Cardiac fibroblast (primary cell): ENCODE results near the gene ASCL2.

Experiments
- DNase-seq, 2 donors: peaks; one replicate each; pipeline versions ENCODE4 v3.0.0 to v3.0.0-alpha.2; 2010; ENCODE audit warnings: low read depth in 2 of 2
- H3K4me3 ChIP-seq, 2 donors: replicated peaks in 1 of 2; 1 replicate in 1 of 2; 2 replicates in 1 of 2; pipeline ENCODE4 v1.5.1; 2011; ENCODE audit warnings: low read depth in 2 of 2, low read length in 2 of 2, mild to moderate bottlenecking in 2 of 2, moderate library complexity in 1 of 2
- TF ChIP-seq, protein P1 (sequence below): IDR thresholded peaks from one replicate; pipeline ENCODE4 v1.5.1; 2011; ENCODE audit warnings: low read depth, mild to moderate bottlenecking, low read length, inconsistent platforms

The ASCL2 gene, protein sequence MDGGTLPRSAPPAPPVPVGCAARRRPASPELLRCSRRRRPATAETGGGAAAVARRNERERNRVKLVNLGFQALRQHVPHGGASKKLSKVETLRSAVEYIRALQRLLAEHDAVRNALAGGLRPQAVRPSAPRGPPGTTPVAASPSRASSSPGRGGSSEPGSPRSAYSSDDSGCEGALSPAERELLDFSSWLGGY

DNA sequence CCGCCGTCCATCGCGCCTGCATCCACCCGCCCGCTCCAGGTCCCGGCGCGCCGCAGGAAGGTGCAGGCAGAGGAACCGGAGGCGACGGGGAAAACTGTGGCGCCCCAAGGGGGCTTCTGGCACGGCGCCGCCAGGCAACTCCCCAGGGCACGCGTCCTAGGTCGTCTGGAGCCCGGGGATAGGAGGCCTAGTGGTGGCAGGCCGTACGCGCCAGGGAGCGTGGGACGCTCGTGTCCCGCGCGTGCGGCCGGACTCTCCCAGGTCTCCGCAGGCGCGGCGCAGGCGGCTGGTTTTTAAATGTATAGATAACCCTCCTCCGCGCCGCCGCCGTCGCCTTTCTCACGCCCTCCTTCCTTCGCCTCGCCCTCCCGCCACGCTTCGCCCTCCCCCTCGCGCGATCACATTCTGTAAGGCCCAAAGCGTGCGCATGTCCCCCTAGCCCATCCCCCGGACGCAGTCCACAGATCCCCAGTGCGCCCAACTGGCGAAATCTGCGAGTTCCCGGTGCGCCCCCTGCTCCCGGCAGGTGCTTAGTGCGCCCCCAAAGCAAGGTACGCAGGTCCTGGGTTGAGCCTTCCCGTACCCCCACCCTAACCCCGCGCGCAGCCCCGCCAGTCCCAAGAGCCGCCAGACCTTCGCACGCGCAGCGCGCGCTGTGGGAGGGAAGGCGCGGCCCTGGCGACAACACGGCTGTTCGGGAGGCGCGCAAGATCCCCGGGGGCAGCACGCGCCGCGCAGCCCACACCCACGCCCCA, at the start of gene ASCL2:
Gene ASCL2, minus strand, starts transcription at position 267 of the 755 bp plus-strand sequence. Its CDS starts 256 bp downstream, at position 11.
- peak in 1 of 2 donors; percentile 11 for DNase-seq
- H3K4me3 ChIP-seq = no peak within 1 kb of the TSS
- TF ChIP-seq, protein P1, sequence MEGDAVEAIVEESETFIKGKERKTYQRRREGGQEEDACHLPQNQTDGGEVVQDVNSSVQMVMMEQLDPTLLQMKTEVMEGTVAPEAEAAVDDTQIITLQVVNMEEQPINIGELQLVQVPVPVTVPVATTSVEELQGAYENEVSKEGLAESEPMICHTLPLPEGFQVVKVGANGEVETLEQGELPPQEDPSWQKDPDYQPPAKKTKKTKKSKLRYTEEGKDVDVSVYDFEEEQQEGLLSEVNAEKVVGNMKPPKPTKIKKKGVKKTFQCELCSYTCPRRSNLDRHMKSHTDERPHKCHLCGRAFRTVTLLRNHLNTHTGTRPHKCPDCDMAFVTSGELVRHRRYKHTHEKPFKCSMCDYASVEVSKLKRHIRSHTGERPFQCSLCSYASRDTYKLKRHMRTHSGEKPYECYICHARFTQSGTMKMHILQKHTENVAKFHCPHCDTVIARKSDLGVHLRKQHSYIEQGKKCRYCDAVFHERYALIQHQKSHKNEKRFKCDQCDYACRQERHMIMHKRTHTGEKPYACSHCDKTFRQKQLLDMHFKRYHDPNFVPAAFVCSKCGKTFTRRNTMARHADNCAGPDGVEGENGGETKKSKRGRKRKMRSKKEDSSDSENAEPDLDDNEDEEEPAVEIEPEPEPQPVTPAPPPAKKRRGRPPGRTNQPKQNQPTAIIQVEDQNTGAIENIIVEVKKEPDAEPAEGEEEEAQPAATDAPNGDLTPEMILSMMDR = no peak

DNA sequence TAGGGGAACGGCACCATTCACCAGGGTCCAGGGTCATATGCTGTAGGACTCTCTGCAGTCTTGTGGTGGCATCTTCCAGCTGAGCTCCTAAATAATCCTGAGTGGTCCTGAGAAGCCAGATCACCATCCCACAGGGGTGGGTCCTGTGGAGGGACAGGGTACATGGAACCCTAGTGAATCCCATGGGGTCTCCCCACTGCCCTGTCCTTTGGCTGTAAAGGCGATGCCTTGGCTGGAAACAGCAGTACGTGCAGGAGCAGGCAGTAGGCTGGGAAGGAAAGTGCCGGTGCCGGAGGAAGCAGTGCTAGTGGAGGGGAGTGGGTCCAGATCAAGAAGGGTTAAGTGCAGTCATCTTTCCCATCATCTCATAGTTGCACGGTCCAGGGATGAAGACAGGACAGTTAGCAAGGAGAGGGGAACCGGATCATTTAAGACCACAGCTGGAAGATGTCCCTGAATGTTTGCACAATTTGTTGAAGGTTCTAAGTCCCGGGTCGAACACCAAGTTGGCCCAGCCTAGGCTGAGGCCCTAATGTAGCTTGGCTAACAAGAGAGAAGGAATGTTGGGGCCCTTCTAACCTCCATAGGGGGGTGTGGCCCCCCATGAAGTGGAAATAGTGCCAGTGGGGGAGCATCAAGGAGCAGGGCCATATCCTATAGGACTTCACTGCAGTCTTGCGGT, 49.5 kb upstream of the ASCL2 start:
- H3K4me3 ChIP-seq = no peak overlapping the region
- TF ChIP-seq, protein P1 = no peak
- DNase-seq = no peak

DNA sequence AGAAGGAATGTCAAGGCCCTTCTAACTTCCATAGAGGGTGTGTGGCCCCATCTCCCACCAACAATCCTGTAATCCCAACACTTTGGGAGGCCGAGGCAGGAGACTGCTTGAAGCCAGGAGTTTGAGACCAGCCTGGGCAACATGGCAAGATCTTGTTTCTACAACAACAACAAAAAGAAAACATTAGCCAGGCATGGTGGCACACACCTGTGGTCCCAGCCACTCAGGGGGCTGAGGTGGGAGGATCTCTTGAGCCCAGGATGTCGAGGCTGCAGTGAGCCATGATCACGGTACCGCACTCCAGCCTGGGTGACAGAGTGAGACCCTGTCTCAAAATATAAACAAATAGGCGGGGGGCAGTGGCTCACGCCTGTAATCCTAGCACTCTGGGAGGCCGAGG, 48.3 kb upstream of the ASCL2 start:
- TF ChIP-seq, protein P1 = no peak
- no peak for DNase-seq

DNA sequence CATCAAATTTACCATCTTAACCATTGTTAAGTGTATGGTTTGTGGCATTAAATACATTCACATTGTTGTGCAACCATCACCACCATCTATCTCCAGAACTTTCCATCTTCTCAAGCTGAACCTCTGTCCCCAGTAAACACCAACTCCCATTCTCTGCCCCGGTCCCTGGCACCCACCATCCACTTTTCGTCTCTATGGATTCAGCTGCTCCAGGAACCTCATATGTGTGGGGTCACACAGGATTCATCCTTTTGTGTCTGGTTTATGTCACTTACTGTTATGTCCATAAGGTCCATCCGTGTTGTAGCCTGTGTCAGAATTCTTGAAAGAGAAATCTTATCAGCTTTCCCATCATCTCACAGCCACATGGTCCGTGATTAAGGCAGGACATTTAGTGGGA, 47.7 kb upstream of the ASCL2 start:
- H3K4me3 ChIP-seq = no peak overlapping the region
- DNase-seq = no peak
- TF ChIP-seq, protein P1 = no peak

More for the DNA sequence above, 48.3 kb upstream of the ASCL2 start:
- H3K4me3 ChIP-seq = no peak overlapping the region

DNA sequence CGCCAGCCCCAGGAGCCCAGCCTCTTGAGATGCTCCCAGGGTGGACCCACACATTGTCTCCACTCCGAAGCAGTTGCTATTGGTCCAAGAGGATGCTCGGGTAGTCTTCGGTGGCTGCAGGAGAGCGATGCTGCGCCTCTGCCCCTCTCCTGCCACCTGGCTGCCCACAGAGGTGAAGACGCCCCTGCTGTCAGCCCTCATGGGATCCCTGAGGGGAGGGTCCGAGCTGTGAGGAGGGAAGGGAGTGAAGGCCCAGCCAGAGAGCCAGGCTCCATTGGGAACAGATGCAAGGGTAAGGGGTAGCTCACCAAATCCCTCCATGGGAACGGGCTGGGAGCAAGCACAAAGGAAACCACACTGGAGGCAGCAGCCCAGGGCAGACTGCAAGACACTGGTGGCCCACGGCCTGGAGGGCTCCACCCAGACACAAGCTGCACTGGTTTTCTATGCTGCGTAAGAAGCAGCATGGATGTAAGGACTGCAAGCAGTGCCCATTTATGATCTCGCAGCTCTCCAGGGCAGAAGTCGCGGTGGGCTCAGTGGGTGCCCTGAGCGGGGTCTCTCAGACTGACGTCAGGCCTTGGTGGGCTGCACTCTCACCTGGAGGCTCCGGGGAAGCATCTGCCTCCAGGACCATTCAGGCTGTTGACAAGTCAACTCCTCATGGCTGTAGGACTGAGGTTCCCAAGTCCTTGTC, 47.1 kb upstream of the ASCL2 start:
- TF ChIP-seq, protein P1 = no peak
- DNase-seq = no peak
- H3K4me3 ChIP-seq = no peak overlapping the region

DNA sequence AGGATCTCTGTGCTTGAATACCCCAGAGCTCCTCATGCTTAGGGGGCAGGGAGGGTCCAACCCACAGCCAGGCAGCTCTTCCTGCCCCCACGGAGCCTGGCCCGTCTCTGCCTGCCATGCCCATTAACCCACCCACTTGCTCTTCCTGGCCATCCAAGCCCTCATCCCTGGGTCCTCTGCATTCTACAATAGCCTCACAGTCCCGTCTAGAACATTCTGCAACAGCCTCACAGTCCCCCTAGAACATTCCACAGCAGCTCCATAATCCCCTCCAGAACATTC, 46.5 kb upstream of the ASCL2 start:
- H3K4me3 ChIP-seq = no peak overlapping the region
- TF ChIP-seq, protein P1 = no peak
- no peak for DNase-seq
